GOT3 (cell line): ENCODE results near the gene IQSEC1.

Experiments used
- DNase-seq: peaks from one replicate; lab custom pipeline; 2025; ENCODE audit warnings: mixed read lengths; lab: John Stamatoyannopoulos, UW

IQSEC1 gene

GRCh38 chr3:13016083-13016720 is 57.0 kb downstream of the IQSEC1 start:
- DNase-seq, result no peak

GRCh38 chr3:13015286-13016082 is 57.7 kb downstream of the IQSEC1 start:
- no peak for DNase-seq

GRCh38 chr3:13014755-13015285 is 58.4 kb downstream of the IQSEC1 start:
- DNase-seq, result no peak

GRCh38 chr3:13013994-13014754 is 59.1 kb downstream of the IQSEC1 start:
- DNase-seq, result no peak

- DNase-seq, result no peak
Measured at GRCh38 chr3:13013566-13013965, 59.7 kb downstream of the IQSEC1 start.

GRCh38 chr3:13013151-13013561 is 60.1 kb downstream of the IQSEC1 start:
- DNase-seq, result no peak

- DNase-seq, result no peak
Measured at GRCh38 chr3:13012221-13012691, 61.0 kb downstream of the IQSEC1 start.

- DNase-seq, result no peak
Measured at GRCh38 chr3:13011573-13012220, 61.5 kb downstream of the IQSEC1 start.

- DNase-seq, result no peak
Measured at GRCh38 chr3:13010780-13011572, 62.3 kb downstream of the IQSEC1 start.

- DNase-seq, result no peak
Measured at GRCh38 chr3:13009946-13010315, 63.3 kb downstream of the IQSEC1 start.

- DNase-seq, result no peak
Measured at GRCh38 chr3:13009132-13009945, 63.9 kb downstream of the IQSEC1 start.

- DNase-seq, result no peak
Measured at GRCh38 chr3:13008155-13008995, 64.9 kb downstream of the IQSEC1 start.

- no peak for DNase-seq
Measured at GRCh38 chr3:13007251-13007941, 65.8 kb downstream of the IQSEC1 start.

- no peak for DNase-seq
Measured at GRCh38 chr3:13006216-13006990, 66.8 kb downstream of the IQSEC1 start.

GRCh38 chr3:13005301-13005700 is 67.9 kb downstream of the IQSEC1 start:
- no peak for DNase-seq

GRCh38 chr3:13004376-13004775 is 68.9 kb downstream of the IQSEC1 start:
- DNase-seq, result no peak

GRCh38 chr3:13003608-13004007 is 69.6 kb downstream of the IQSEC1 start:
- DNase-seq, result no peak
